Suprapubic skin (tissue), 3 donors: ENCODE results near the gene KDM2A.

ENCODE experiments used
- EP300 ChIP-seq: sonication (generic); formaldehyde crosslinking; IDR thresholded peaks from one replicate; pipeline ENCODE4 v1.6.1; 2017; ENCODE audit warnings: antibody characterized with exemption
- TF ChIP-seq, protein P1 (sequence below), 2 donors: fragments of 200-600 bp in 1 of 2; fragments of 450-650 bp in 1 of 2; sonication (generic) in 1 of 2; IDR thresholded peaks; one replicate each; pipeline ENCODE4 v1.5.1; 2016 to 2019; ENCODE audit warnings: antibody characterized with exemption in 2 of 2, mild to moderate bottlenecking in 1 of 2, moderate library complexity in 1 of 2

DNA sequence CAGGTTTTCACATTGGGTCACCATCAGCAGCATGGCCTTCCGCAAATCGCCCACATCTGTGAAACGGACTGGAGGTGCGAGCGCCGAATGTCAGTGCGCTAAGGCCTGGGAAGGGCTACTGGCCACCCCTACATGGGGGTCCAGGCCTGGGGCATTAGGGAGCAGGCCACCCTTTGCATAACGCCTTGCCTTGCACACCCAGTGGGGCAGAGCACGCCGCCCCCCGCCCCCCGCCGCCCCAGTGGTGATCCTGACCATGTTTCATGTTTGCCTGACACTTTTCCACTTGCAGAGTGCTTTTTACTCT is 149.9 kb downstream of the KDM2A start:
- TF ChIP-seq, protein P1, sequence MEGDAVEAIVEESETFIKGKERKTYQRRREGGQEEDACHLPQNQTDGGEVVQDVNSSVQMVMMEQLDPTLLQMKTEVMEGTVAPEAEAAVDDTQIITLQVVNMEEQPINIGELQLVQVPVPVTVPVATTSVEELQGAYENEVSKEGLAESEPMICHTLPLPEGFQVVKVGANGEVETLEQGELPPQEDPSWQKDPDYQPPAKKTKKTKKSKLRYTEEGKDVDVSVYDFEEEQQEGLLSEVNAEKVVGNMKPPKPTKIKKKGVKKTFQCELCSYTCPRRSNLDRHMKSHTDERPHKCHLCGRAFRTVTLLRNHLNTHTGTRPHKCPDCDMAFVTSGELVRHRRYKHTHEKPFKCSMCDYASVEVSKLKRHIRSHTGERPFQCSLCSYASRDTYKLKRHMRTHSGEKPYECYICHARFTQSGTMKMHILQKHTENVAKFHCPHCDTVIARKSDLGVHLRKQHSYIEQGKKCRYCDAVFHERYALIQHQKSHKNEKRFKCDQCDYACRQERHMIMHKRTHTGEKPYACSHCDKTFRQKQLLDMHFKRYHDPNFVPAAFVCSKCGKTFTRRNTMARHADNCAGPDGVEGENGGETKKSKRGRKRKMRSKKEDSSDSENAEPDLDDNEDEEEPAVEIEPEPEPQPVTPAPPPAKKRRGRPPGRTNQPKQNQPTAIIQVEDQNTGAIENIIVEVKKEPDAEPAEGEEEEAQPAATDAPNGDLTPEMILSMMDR (IDR thresholded peaks at IDR 0.05), result no peak
- no peak for TF ChIP-seq EP300
